Parathyroid adenoma (tissue), 2 donors: Measurements from ENCODE around the gene GPC5.

Experiments used
- H2AFZ ChIP-seq: fragments of 300-600 bp; sonication (generic); one replicate; pipeline ENCODE4 v1.7.0; 2017; ENCODE audit warnings: antibody characterized with exemption, mild to moderate bottlenecking
- H3K27ac ChIP-seq: fragments of 300-600 bp; sonication (generic); one replicate; pipeline ENCODE4 v1.7.0; 2017
- H3K27me3 ChIP-seq: fragments of 300-600 bp; sonication (generic); one replicate; pipeline ENCODE4 v1.7.0; 2017; ENCODE audit warnings: low read length; ENCODE audit not compliant: control insufficient read depth, insufficient read depth
- H3K36me3 ChIP-seq: fragments of 300-600 bp; sonication (generic); one replicate; pipeline ENCODE4 v1.7.0; 2017; ENCODE audit warnings: low read length; ENCODE audit not compliant: control insufficient read depth, insufficient read depth
- H3K4me1 ChIP-seq: fragments of 300-600 bp; sonication (generic); one replicate; pipeline ENCODE4 v1.7.0; 2017; ENCODE audit warnings: control low read depth
- H3K4me2 ChIP-seq: fragments of 300-600 bp; sonication (generic); one replicate; pipeline ENCODE4 v1.7.0; 2017; ENCODE audit warnings: low read length
- H3K4me3 ChIP-seq: fragments of 300-600 bp; sonication (generic); one replicate; pipeline ENCODE4 v1.7.0; 2017; ENCODE audit warnings: low read depth, low read length
- H3K79me2 ChIP-seq: fragments of 300-600 bp; sonication (generic); one replicate; pipeline ENCODE4 v1.7.0; 2017; ENCODE audit warnings: control low read depth
- H3K9ac ChIP-seq: fragments of 300-600 bp; sonication (generic); one replicate; pipeline ENCODE4 v1.7.0; 2017; ENCODE audit warnings: mild to moderate bottlenecking
- H3K9me3 ChIP-seq: fragments of 300-600 bp; sonication (generic); one replicate; pipeline ENCODE4 v1.7.0; 2017; ENCODE audit warnings: low read length; ENCODE audit not compliant: control insufficient read depth
- CTCF ChIP-seq: fragments of 300-600 bp; sonication (generic); IDR thresholded peaks from one replicate; pipeline ENCODE4 v1.7.0; 2017; ENCODE audit warnings: antibody characterized with exemption, mild to moderate bottlenecking
- donor health status: primary hyperparathyroidism.

The GPC5 gene

DNA sequence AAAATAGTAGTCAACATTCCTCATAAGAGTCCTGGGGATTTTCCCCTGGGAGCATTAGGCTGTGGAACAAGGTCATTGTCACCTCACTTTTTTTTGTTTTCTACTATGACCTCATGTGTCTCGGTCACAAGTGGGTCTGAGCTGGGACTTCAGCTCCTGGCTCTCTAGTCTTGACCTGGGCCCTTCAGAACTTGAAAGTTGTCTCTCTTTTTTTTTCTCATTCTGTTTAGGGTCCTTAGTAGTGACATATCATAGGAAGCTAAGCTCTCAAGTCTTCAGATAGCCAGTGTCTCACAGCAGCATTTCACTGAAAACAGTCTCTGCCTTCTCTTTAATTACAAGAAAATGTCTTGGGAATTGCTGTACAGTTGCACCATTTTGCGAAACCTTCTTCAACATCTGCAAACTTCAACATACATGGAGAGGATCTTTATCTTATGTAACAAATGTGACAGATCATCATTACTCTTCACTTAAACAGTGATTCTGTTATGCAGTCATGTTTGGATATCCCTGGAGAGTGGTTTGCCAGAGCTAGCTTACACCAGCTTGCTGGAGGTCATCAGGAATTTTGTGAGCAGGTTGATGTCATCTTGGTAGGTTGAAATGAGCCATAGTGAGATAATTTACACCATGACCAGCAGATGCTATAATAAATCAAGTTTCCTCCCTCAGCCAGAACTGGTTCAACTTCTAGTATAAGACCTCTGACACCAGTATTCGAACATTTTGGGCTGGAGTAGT lies 131.5 kb downstream of the GPC5 start:
- no peak for TF ChIP-seq CTCF
- no peak overlapping the region for H2AFZ ChIP-seq

GRCh38 chr13:91531646-91532045 lies 133.2 kb downstream of the GPC5 start:
- Histone ChIP-seq H3K9me3 (no peaks in the 10 kb centered on the region), H3K9ac (no peak overlapping the region), H3K36me3 (no peaks in the 10 kb centered on the region), H3K79me2 (no peaks in the 10 kb centered on the region), H3K4me3 (no peak overlapping the region), H3K27me3 (no peaks in the 10 kb centered on the region), H3K27ac (no peak overlapping the region), H3K4me2 (no peak overlapping the region), H3K4me1 (no peaks in the 10 kb centered on the region), H2AFZ (no peak overlapping the region)
- no peak for TF ChIP-seq CTCF

More for the DNA sequence above, 131.5 kb downstream of the GPC5 start:
- H3K4me3 ChIP-seq = no peak overlapping the region
- H3K36me3 ChIP-seq = no peaks in the 10 kb centered on the region
- no peak overlapping the region for H3K4me2 ChIP-seq
- H3K27me3 ChIP-seq = no peaks in the 10 kb centered on the region
- no peaks in the 10 kb centered on the region for H3K9me3 ChIP-seq
- H3K79me2 ChIP-seq = no peaks in the 10 kb centered on the region
- no peaks in the 10 kb centered on the region for H3K4me1 ChIP-seq
- no peak overlapping the region for H3K9ac ChIP-seq
- H3K27ac ChIP-seq = no peak overlapping the region

DNA sequence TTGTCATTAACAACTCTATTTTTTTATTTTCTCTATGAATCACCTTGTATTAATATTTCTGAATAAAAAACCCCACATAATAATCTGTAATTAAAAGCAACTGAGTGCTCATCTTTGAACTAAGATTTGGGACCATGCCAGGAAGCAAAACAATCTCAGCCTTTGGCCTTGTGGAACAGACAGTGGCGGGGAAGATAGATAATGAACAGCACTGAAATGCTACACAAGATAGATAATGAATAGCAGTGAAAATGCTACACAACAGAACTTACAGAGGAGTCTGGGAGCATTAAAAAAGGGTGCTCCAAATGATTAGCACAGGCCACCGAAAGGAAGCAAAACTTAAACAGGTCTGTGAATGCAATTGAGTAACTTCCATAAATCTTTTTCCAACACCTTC lies 134.9 kb downstream of the GPC5 start:
- H3K4me1 ChIP-seq = no peaks in the 10 kb centered on the region

DNA sequence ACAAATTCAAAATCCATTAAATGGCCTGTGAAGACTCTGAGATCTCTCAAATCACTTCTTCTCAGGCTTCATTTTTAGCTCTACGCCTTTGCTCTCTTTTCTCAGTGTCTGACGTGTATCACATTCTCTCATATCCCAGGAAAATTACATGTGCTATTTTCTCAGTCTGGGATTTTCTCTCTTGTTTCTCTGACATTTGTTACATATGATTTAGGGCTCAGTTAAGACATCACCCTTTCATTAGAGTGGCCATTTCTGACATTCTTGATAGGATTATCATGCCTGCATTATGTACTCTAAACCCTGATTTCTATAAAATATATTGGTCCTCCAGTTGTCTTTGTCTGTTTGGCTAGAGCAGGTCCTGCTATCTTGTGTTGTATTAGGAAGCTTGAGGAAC lies 136.6 kb downstream of the GPC5 start:
- Histone ChIP-seq H2AFZ (no peak overlapping the region), H3K36me3 (no peaks in the 10 kb centered on the region), H3K27ac (no peak overlapping the region), H3K4me3 (no peak overlapping the region), H3K9ac (no peak overlapping the region), H3K27me3 (no peaks in the 10 kb centered on the region), H3K4me2 (no peak overlapping the region), H3K9me3 (no peaks in the 10 kb centered on the region), H3K4me1 (no peaks in the 10 kb centered on the region), H3K79me2 (no peaks in the 10 kb centered on the region)
- TF ChIP-seq CTCF = no peak

More for the DNA sequence above, 134.9 kb downstream of the GPC5 start:
- H3K4me3 ChIP-seq = no peak overlapping the region
- no peak overlapping the region for H2AFZ ChIP-seq
- H3K9me3 ChIP-seq = no peaks in the 10 kb centered on the region
- no peak overlapping the region for H3K27ac ChIP-seq
- no peak for TF ChIP-seq CTCF
- no peaks in the 10 kb centered on the region for H3K79me2 ChIP-seq
- H3K27me3 ChIP-seq = no peaks in the 10 kb centered on the region
- H3K4me2 ChIP-seq = no peak overlapping the region
- H3K9ac ChIP-seq = no peak overlapping the region
- H3K36me3 ChIP-seq = no peaks in the 10 kb centered on the region

DNA sequence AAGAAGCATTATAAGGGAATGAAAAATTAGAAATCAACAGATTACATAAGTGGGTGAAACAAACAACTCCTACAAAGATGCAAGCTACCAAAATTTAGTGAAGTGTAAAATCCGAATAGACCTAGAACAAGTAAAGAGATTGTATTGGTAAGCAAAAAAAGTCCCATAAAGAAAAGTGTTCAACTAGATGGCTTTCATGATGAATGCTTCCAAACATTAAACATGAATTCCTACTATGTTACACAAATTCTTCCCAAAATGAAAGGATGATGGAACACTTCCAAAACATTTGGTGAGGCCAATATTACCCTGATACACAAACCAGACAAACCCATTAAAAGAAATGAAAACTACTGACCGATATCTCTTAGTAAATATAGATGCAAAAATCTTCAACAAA lies 139.0 kb downstream of the GPC5 start:
- H3K9ac ChIP-seq = no peak overlapping the region

More for the DNA sequence above, 139.0 kb downstream of the GPC5 start:
- Histone ChIP-seq H3K9me3 (no peaks in the 10 kb centered on the region), H3K79me2 (no peaks in the 10 kb centered on the region), H3K27ac (no peak overlapping the region), H3K4me2 (no peak overlapping the region), H2AFZ (no peak overlapping the region), H3K27me3 (no peaks in the 10 kb centered on the region), H3K36me3 (no peaks in the 10 kb centered on the region), H3K4me1 (no peaks in the 10 kb centered on the region), H3K4me3 (no peak overlapping the region)
- TF ChIP-seq CTCF = no peak
